ENCODE measurements around the gene KLC3. TPM values are rescaled to one million over a fixed set of nuclear protein-coding genes. Genes with fewer than 3 reads are reported as not detected.

Gene KLC3
- total RNA-seq, 1 donor from 2014 or later: not detected

DNA sequence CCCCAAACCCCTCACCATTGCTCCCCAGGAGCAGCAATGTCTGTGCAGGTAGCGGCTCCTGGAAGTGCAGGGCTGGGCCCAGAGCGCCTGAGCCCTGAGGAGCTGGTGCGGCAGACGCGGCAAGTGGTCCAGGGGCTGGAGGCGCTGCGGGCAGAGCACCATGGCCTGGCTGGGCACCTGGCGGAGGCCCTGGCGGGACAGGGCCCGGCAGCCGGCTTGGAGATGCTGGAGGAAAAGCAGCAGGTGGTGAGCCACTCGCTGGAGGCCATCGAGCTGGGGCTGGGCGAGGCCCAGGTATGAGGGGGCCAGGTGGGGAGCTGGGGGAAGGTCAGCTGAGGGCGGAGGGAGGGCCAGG, 4.9 kb downstream of the KLC3 start:
- Mint-ChIP-seq H3K36me3 (ENCODE audit: low read depth) (no peaks in the 10 kb centered on the region), H3K4me3 (no peak overlapping the region), H3K27me3 (ENCODE audit: insufficient read depth) (peaks cover 5% of the 10 kb centered on the region), H3K27ac (no peak overlapping the region), H3K4me1 (ENCODE audit: low read depth) (no peaks in the 10 kb centered on the region), H3K9me3 (no peaks in the 10 kb centered on the region)
- no peak for DNase-seq (ENCODE audit: low spot score)
- intact Hi-C loops (cut with micrococcal nuclease): no loop called here

DNA sequence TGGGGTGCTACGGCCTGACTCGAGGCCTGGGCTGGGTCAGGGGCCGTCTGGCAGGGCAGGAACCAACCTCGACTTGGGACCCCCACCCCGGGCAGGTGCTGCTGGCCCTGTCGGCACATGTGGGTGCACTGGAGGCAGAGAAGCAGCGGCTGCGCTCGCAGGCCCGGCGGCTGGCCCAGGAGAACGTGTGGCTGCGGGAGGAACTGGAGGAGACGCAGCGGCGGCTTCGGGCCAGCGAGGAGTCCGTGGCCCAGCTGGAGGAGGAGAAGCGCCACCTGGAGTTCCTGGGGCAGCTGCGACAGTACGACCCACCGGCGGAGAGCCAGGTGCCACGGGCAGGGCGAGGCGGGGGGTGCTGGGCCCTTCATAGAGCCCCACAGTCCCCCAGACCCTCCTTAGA, 5.9 kb downstream of the KLC3 start:
- no peaks in the 10 kb centered on the region for H3K36me3 Mint-ChIP-seq (ENCODE audit: low read depth)
- no peak for DNase-seq (ENCODE audit: low spot score)
- H3K9me3 Mint-ChIP-seq: no peaks in the 10 kb centered on the region
- peaks cover 5% of the 10 kb centered on the region for H3K27me3 Mint-ChIP-seq (ENCODE audit: insufficient read depth)
- intact Hi-C loops (cut with micrococcal nuclease): no loop called here
- no peak overlapping the region for H3K27ac Mint-ChIP-seq
- H3K4me3 Mint-ChIP-seq: no peak overlapping the region
- H3K4me1 Mint-ChIP-seq (ENCODE audit: low read depth): no peaks in the 10 kb centered on the region

DNA sequence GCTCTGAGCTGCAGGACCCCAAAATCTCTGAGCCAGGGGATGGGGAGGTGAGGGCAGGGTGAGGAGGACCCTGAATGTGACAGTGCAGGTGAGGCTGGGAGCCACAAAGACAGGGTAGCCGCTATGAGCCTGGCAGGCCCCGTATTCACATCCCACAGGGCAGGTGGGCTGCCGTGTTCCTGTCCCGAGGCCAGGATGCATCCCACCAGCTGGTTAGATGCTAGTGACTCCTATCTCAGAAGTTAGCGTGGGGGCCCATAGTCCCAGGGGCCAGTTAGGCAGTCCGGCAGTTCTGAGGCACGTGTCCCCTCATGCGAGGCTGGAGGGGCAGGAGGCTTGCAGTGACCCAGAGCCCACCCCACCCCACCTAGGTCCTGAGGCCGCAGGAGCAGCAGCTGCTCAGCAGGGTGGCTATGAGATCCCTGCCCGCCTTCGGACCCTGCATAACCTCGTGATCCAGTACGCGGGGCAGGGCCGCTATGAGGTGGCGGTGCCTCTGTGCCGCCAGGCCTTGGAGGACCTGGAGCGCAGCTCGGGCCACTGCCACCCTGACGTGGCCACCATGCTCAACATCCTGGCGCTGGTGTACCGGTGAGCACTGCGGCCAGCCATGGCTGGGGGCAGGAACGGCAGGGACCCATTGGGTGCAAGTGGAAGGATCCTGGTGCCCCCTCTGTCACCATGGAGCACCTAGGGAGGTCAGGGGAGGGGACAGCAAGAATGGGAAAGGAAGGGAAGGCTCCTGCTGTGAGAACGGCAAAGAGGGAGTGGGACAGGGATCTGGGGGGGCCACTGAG, 7.2 kb downstream of the KLC3 start:
- Mint-ChIP-seq H3K9me3 (no peaks in the 10 kb centered on the region), H3K4me1 (ENCODE audit: low read depth) (no peaks in the 10 kb centered on the region), H3K4me3 (no peak overlapping the region), H3K27ac (no peak overlapping the region), H3K36me3 (ENCODE audit: low read depth) (no peaks in the 10 kb centered on the region), H3K27me3 (ENCODE audit: insufficient read depth) (peaks cover 5% of the 10 kb centered on the region)
- DNase-seq (ENCODE audit: low spot score): no peak
- intact Hi-C loops (cut with micrococcal nuclease): no loop called here

DNA sequence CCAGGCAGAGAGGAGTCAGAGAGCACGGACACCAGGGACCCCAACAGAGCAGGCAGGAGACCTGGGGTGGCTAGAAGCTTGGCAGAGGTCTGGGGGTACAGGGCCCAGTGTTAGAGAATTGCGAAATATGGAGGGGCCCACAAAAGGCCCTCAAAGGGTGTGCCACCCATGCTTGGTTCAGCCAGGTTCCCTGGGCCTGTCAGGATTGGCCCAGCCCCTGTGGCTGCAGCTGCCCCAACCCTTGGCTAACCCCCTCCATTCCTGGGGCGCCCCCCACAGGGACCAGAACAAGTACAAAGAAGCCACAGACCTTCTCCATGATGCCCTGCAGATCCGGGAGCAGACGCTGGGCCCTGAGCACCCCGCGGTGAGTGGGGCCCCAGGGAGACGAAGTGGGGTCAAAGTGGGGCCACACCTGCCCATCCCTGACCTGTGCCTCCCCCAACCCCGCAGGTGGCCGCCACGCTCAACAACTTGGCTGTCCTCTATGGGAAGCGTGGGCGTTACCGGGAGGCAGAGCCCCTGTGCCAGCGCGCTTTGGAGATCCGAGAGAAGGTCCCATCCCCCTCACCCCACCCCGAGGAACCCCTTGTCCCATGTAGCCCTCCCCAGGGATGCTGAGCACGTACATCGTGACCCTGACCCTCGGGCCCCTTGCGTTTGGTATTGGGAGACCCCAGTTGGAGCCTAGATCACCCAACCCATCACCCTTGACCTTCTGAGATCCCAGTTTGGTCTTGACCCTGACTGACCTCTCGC, 8.0 kb downstream of the KLC3 start:
- Mint-ChIP-seq H3K9me3 (no peaks in the 10 kb centered on the region), H3K27me3 (ENCODE audit: insufficient read depth) (peaks cover 5% of the 10 kb centered on the region), H3K4me1 (ENCODE audit: low read depth) (no peaks in the 10 kb centered on the region), H3K4me3 (no peak overlapping the region), H3K36me3 (ENCODE audit: low read depth) (no peaks in the 10 kb centered on the region), H3K27ac (no peak overlapping the region)
- intact Hi-C loops (cut with micrococcal nuclease): no loop called here
- no peak for DNase-seq (ENCODE audit: low spot score)

DNA sequence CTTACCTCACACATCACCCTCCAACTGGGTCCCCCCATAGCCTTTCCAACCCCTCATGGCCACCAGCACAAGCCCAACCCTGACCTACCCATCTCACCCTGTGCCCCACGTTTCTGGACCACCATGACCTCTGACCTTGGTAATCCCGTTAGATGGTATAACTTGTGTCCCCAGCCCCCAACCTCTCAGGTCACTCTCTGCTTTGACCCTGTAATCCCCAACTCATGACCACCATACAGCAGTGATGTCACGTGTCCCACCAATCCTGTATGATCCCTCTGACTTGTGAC, 8.5 kb downstream of the KLC3 start:
- intact Hi-C loops (cut with micrococcal nuclease): no loop called here
- H3K27me3 Mint-ChIP-seq (ENCODE audit: insufficient read depth): peaks cover 5% of the 10 kb centered on the region
- no peak overlapping the region for H3K27ac Mint-ChIP-seq
- no peak for DNase-seq (ENCODE audit: low spot score)
- no peak overlapping the region for H3K4me3 Mint-ChIP-seq
- H3K36me3 Mint-ChIP-seq (ENCODE audit: low read depth): no peaks in the 10 kb centered on the region
- H3K4me1 Mint-ChIP-seq (ENCODE audit: low read depth): no peaks in the 10 kb centered on the region
- H3K9me3 Mint-ChIP-seq: no peaks in the 10 kb centered on the region

GRCh38 chr19:45349430-45349941, 8.9 kb downstream of the KLC3 start:
- H3K4me3 Mint-ChIP-seq: no peak overlapping the region
- H3K27me3 Mint-ChIP-seq (ENCODE audit: insufficient read depth): peaks cover 1% of the 10 kb centered on the region
- DNase-seq (ENCODE audit: low spot score): no peak
- H3K36me3 Mint-ChIP-seq (ENCODE audit: low read depth): no peaks in the 10 kb centered on the region
- intact Hi-C loops (cut with micrococcal nuclease): no loop called here
- no peaks in the 10 kb centered on the region for H3K9me3 Mint-ChIP-seq
- H3K27ac Mint-ChIP-seq: no peak overlapping the region
- no peaks in the 10 kb centered on the region for H3K4me1 Mint-ChIP-seq (ENCODE audit: low read depth)

DNA sequence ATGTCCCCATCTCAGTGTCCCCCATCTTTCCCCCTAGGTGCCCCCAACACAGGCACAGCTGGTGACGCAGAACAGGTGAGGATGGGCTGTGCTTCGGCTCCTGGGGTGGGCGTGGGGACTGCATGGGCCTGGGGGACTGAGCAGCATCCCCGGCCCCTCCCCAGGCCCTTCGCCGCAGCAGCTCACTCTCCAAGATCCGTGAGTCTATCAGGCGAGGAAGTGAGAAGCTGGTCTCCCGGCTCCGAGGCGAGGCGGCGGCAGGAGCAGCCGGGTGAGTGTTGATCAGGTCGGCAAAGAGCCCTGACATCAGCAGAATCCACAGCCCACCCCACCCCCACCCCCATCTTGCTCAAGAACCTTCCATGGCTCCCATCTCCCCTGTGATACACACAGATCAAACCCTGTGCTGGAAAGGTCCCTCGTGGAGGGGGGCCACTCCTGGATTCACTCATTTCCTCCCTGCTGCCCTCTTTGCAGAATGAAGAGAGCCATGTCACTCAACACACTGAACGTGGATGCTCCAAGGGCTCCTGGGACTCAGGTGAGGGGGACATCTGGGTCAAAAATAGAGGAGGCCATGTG, 10.0 kb downstream of the KLC3 start:
- no peak for DNase-seq (ENCODE audit: low spot score)
- Mint-ChIP-seq H3K27ac (no peak overlapping the region), H3K4me3 (no peak overlapping the region), H3K36me3 (ENCODE audit: low read depth) (peaks cover 4% of the 10 kb centered on the region), H3K9me3 (no peaks in the 10 kb centered on the region), H3K4me1 (ENCODE audit: low read depth) (no peaks in the 10 kb centered on the region), H3K27me3 (ENCODE audit: insufficient read depth) (no peaks in the 10 kb centered on the region)
- intact Hi-C loops (cut with micrococcal nuclease): no loop called here

DNA sequence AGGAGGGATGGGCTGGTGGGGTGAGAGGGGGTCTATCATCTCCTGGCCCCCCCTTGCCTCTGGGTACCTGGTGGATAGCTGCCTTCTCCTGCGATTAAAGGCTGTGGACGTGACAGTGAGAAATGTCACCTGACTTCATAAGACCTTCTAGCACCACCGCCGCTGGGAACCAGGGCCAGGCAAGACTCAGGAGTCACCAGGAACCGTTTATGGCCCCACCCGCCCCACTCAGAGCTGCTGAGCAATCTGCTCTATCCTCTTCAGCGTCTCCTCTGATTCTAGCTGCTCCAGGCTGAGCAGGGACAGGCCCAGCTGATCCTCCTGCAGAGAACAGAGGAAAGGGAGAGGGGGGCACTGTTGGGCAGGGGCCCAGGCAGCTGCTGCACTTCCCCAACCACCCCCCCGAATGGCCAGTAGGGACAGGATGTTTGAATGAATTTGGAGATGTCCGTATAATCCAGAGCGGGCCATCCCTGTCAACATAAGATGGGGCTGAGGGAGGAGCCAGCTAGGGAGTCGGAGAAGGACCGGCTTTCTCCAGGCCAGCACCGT, 10.9 kb downstream of the KLC3 start:
- intact Hi-C loops (cut with micrococcal nuclease): no loop called here
- DNase-seq (ENCODE audit: low spot score): no peak
- H3K27me3 Mint-ChIP-seq (ENCODE audit: insufficient read depth): no peaks in the 10 kb centered on the region
- peaks cover 11% of the 10 kb centered on the region for H3K36me3 Mint-ChIP-seq (ENCODE audit: low read depth)
- no peak overlapping the region for H3K27ac Mint-ChIP-seq
- no peak overlapping the region for H3K4me3 Mint-ChIP-seq
- H3K9me3 Mint-ChIP-seq: no peaks in the 10 kb centered on the region
- H3K4me1 Mint-ChIP-seq (ENCODE audit: low read depth): no peaks in the 10 kb centered on the region

GRCh38 chr19:45352062-45352461, 11.5 kb downstream of the KLC3 start:
- DNase-seq (ENCODE audit: low spot score): no peak
- Mint-ChIP-seq H3K27me3 (ENCODE audit: insufficient read depth) (no peaks in the 10 kb centered on the region), H3K4me1 (ENCODE audit: low read depth) (no peaks in the 10 kb centered on the region), H3K36me3 (ENCODE audit: low read depth) (peaks cover 13% of the 10 kb centered on the region), H3K9me3 (no peaks in the 10 kb centered on the region), H3K27ac (no peak overlapping the region), H3K4me3 (no peak overlapping the region)
- intact Hi-C loops (cut with micrococcal nuclease): no loop called here

DNA sequence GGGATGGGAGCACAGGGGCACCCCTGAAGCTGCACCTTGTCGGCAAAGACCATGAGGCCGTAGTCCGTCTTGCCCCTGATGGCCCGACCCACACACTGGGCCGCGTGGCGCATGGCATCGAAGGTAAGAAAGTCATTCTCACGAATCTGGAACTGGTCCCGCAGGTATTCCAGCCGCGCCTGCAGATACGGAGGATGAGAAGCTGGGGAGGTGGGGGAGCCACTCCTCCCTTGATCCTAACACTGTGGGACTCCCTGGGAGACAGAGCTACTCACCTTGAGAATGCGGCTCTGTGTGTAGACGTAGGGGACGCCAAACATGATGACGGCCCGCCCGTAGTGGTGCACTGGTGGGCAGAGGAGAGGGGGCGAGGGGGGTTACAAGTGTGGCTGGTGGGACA, 11.9 kb downstream of the KLC3 start:
- no peaks in the 10 kb centered on the region for H3K4me1 Mint-ChIP-seq (ENCODE audit: low read depth)
- no peaks in the 10 kb centered on the region for H3K27me3 Mint-ChIP-seq (ENCODE audit: insufficient read depth)
- no peak for DNase-seq (ENCODE audit: low spot score)
- H3K9me3 Mint-ChIP-seq: no peaks in the 10 kb centered on the region
- H3K36me3 Mint-ChIP-seq (ENCODE audit: low read depth): peaks cover 13% of the 10 kb centered on the region
- intact Hi-C loops (cut with micrococcal nuclease): no loop called here
- no peak overlapping the region for H3K27ac Mint-ChIP-seq
- H3K4me3 Mint-ChIP-seq: no peak overlapping the region

- H3K27me3 Mint-ChIP-seq (ENCODE audit: insufficient read depth): no peaks in the 10 kb centered on the region
- no peak overlapping the region for H3K27ac Mint-ChIP-seq
- no peaks in the 10 kb centered on the region for H3K4me1 Mint-ChIP-seq (ENCODE audit: low read depth)
- no peak overlapping the region for H3K4me3 Mint-ChIP-seq
- no peaks in the 10 kb centered on the region for H3K9me3 Mint-ChIP-seq
- intact Hi-C loops (cut with micrococcal nuclease): no loop called here
- DNase-seq (ENCODE audit: low spot score): no peak
- peaks cover 17% of the 10 kb centered on the region for H3K36me3 Mint-ChIP-seq (ENCODE audit: low read depth)
Observed at GRCh38 chr19:45352914-45353796, 12.6 kb downstream of the KLC3 start.

GRCh38 chr19:45354241-45354842, 13.8 kb downstream of the KLC3 start:
- no peak overlapping the region for H3K4me3 Mint-ChIP-seq
- no peaks in the 10 kb centered on the region for H3K27me3 Mint-ChIP-seq (ENCODE audit: insufficient read depth)
- intact Hi-C loops (cut with micrococcal nuclease): no loop called here

More at GRCh38 chr19:45354241-45354842, 13.8 kb downstream of the KLC3 start:
- Mint-ChIP-seq H3K4me1 (ENCODE audit: low read depth) (no peaks in the 10 kb centered on the region), H3K36me3 (ENCODE audit: low read depth) (peaks cover 19% of the 10 kb centered on the region), H3K9me3 (no peaks in the 10 kb centered on the region), H3K27ac (no peak overlapping the region)
- DNase-seq (ENCODE audit: low spot score): no peak

Measured in activated T-helper 1 cell treated with anti-CD3 and anti-CD28 coated beads, Interleukin-12 subunit alpha, Interleukin-12 subunit beta, Interleukin-2, Interleukin-4 antibody, amounts not matched to agents 30 ng/mL and 10 ng/mL and 1 ng/mL, durations not matched to agents 14 hours and 24 hours and 36 hours (primary cell).